Mesodermal cell (in vitro differentiated cells): Measurements from ENCODE around the gene SFMBT2.

Experiments used
- H3K27ac ChIP-seq: 2 replicates; pipeline ENCODE4 v1.7.0; 2013; ENCODE audit warnings: mild to moderate bottlenecking, low read depth, low read length, moderate library complexity; ENCODE audit not compliant: severe bottlenecking
- H3K36me3 ChIP-seq: 2 replicates; pipeline ENCODE4 v1.7.1; 2013; ENCODE audit warnings: mild to moderate bottlenecking, low read length, moderate library complexity; ENCODE audit not compliant: control insufficient read depth, insufficient read depth
- H3K4me1 ChIP-seq: one replicate; pipeline ENCODE4 v1.7.1; 2013; ENCODE audit warnings: mild to moderate bottlenecking, low read length; ENCODE audit not compliant: insufficient read depth, control insufficient read depth, poor library complexity, severe bottlenecking
- H3K4me3 ChIP-seq: 2 replicates; pipeline ENCODE4 v1.7.0; 2013; ENCODE audit warnings: low read length, control low read depth, mild to moderate bottlenecking; ENCODE audit not compliant: insufficient read depth, poor library complexity, severe bottlenecking; ENCODE audit errors: extremely low read depth
- H3K9me3 ChIP-seq: 2 replicates; pipeline ENCODE4 v1.7.1; 2013; ENCODE audit warnings: mild to moderate bottlenecking, low read length, moderate library complexity; ENCODE audit not compliant: control insufficient read depth
- WGBS, 2 experiments: methylation state at CpG; one replicate each; pipeline ENCODE4 v1.1.5; 2013; ENCODE audit warnings: missing lambda C conversion rate in 2 of 2; ENCODE audit not compliant: insufficient coverage in 2 of 2; 5-methylcytosine and 5-hydroxymethylcytosine counted together

The SFMBT2 gene

GRCh38 chr10:7162331-7162730 lies 248.5 kb downstream of the SFMBT2 start:
- WGBS, 2 experiments = 90 to 94% methylated on average over 6 to 7 of the region's 8 CpGs
- H3K27ac ChIP-seq = no peak overlapping the region
- H3K4me1 ChIP-seq = no peaks in the 10 kb centered on the region
- H3K9me3 ChIP-seq = no peaks in the 10 kb centered on the region
- no peak overlapping the region for H3K4me3 ChIP-seq
- no peaks in the 10 kb centered on the region for H3K36me3 ChIP-seq

DNA sequence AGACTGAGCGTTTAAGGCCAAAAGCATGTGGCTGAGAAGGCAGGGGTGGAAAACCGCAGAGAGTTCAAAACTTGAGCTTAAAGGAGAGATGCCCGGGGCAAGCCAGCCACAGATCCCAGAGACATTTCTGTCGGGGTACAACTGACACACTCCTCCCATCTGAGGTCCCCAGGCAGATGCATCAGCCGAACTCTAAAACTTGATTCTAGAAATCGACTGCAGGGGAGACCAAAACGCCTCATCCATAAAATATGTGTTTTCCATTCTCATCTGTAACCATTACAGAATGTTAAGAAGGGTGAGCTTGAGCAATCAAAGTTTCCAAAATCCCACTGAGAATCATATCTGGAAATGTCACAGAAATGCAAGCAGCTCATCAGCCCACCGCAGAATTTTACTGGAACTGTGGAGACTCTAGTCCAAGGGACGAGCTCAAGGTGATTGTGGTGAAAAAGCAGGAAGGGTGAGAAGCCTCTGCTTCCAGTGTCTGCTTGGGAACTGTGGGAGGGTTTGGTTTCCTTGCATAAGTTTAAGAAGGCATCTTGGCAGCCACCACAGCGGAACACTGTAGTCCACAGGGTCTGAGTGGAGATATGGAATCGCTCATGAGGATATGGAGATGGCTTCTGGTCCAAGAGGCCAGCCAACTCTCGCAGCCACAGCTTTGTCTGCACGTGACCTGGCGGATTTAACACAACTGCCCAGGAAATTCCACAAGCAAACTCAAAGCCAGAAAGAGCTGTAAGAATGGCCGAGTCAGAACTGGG lies 249.2 kb downstream of the SFMBT2 start:
- Histone ChIP-seq H3K9me3 (no peaks in the 10 kb centered on the region), H3K4me1 (no peaks in the 10 kb centered on the region), H3K27ac (no peak overlapping the region), H3K36me3 (no peaks in the 10 kb centered on the region), H3K4me3 (no peak overlapping the region)
- WGBS, 2 experiments = 86 to 92% methylated on average over 10 to 12 of the region's 15 CpGs

DNA sequence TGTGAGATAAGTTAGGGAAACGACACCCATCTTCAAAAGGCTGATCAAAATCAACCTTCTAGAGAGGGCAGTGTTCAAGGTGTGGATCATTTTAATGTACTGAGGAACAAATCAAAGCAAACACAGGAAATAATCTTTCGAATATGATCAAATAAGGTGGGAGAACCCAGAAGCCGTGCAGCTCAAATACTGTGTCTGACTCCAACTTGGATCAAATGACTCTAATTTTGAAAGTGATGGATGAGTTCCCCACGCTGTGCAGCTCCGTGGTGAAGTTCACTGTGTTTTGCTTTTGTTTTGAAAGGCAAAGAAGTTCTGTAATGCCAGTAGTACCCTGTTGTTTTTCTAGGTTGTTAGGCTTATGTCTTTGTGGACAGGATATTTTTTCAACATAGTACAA lies 250.9 kb downstream of the SFMBT2 start:
- H3K4me3 ChIP-seq = no peak overlapping the region
- 69 to 86% methylated on average over 2 to 3 of the region's 5 CpGs for WGBS, 2 experiments
- no peaks in the 10 kb centered on the region for H3K36me3 ChIP-seq
- H3K27ac ChIP-seq = no peak overlapping the region
- no peaks in the 10 kb centered on the region for H3K4me1 ChIP-seq
- H3K9me3 ChIP-seq = no peaks in the 10 kb centered on the region

DNA sequence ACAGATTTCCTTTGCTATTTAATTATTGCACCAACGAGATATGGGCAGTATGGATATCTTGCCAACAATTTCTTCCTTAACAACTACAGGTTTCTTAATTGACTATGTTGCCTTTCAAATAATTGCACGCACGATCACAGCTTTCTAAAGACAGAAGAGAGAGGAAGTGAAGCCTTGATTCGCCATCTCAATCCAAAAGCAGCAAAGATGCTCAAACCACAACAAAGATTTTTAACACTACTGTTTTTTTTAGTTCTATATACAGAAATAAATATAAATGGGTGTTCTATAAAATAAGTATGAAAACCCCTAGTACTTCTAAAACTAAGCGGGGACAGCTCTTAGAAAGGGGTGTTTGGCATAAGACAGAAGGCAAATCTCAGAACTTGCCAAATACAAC lies 251.3 kb downstream of the SFMBT2 start:
- 100% methylated on average over 2 of the region's 5 CpGs; no CpG with 5 or more reads in 1 of the 2 experiments for WGBS, 2 experiments
- Histone ChIP-seq H3K27ac (no peak overlapping the region), H3K4me1 (no peaks in the 10 kb centered on the region), H3K9me3 (no peaks in the 10 kb centered on the region), H3K4me3 (no peak overlapping the region), H3K36me3 (no peaks in the 10 kb centered on the region)

- Histone ChIP-seq H3K4me1 (no peaks in the 10 kb centered on the region), H3K36me3 (no peaks in the 10 kb centered on the region), H3K4me3 (no peak overlapping the region), H3K27ac (no peak overlapping the region), H3K9me3 (no peaks in the 10 kb centered on the region)
- WGBS, 2 experiments = 71 to 100% methylated on average over 1 to 2 of the region's 2 CpGs
Measured at GRCh38 chr10:7157091-7157490, 253.7 kb downstream of the SFMBT2 start.

- no peaks in the 10 kb centered on the region for H3K36me3 ChIP-seq
- no peaks in the 10 kb centered on the region for H3K9me3 ChIP-seq
- H3K4me1 ChIP-seq = no peaks in the 10 kb centered on the region
- WGBS, 2 experiments = 92 to 100% methylated on average over 1 of the region's 1 CpG
- no peak overlapping the region for H3K27ac ChIP-seq
- no peak overlapping the region for H3K4me3 ChIP-seq
Measured at GRCh38 chr10:7153750-7154149, 257.1 kb downstream of the SFMBT2 start.

GRCh38 chr10:7152982-7153381 lies 257.9 kb downstream of the SFMBT2 start:
- Histone ChIP-seq H3K36me3 (no peaks in the 10 kb centered on the region), H3K9me3 (no peaks in the 10 kb centered on the region), H3K4me3 (no peak overlapping the region), H3K27ac (no peak overlapping the region), H3K4me1 (no peaks in the 10 kb centered on the region)
- WGBS, 2 experiments = 68 to 86% methylated on average over 1 to 2 of the region's 3 CpGs

DNA sequence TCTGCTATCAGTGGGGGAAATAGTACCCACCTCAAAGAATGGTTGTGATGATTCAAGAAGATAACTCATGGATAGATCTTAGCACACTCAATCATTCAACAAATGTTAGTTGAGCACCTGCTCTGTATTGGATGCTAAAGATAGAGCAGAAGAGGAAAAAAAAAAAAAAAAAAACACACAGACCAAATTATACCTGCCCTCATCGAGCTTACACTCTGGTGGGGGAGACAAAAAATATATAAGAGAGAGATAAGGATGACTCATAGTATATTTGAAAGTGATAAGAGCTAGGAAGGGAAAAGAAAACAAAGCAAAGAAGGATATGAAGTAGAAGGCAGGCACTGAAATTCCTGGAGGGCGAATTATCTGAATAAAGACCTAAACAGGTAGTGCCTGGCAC lies 258.5 kb downstream of the SFMBT2 start:
- no peak overlapping the region for H3K4me3 ChIP-seq
- no peaks in the 10 kb centered on the region for H3K9me3 ChIP-seq
- WGBS, 2 experiments = 100% methylated on average over 1 to 2 of the region's 2 CpGs
- no peaks in the 10 kb centered on the region for H3K36me3 ChIP-seq
- H3K4me1 ChIP-seq = no peaks in the 10 kb centered on the region
- H3K27ac ChIP-seq = no peak overlapping the region

GRCh38 chr10:7151538-7151937 lies 259.3 kb downstream of the SFMBT2 start:
- no peaks in the 10 kb centered on the region for H3K36me3 ChIP-seq
- H3K4me1 ChIP-seq = no peaks in the 10 kb centered on the region
- 80 to 97% methylated on average over 3 of the region's 4 CpGs for WGBS, 2 experiments
- no peak overlapping the region for H3K27ac ChIP-seq
- H3K9me3 ChIP-seq = no peaks in the 10 kb centered on the region
- no peak overlapping the region for H3K4me3 ChIP-seq

- no peaks in the 10 kb centered on the region for H3K9me3 ChIP-seq
- no peak overlapping the region for H3K4me3 ChIP-seq
- H3K4me1 ChIP-seq = no peaks in the 10 kb centered on the region
- H3K27ac ChIP-seq = no peak overlapping the region
- no peaks in the 10 kb centered on the region for H3K36me3 ChIP-seq
- WGBS, 2 experiments = 82 to 86% methylated on average over 3 to 4 of the region's 4 CpGs
Measured at GRCh38 chr10:7150349-7150748, 260.5 kb downstream of the SFMBT2 start.

- Histone ChIP-seq H3K4me3 (no peak overlapping the region), H3K27ac (no peak overlapping the region), H3K36me3 (no peaks in the 10 kb centered on the region), H3K9me3 (no peaks in the 10 kb centered on the region), H3K4me1 (no peaks in the 10 kb centered on the region)
- WGBS, 2 experiments = 80% methylated on average over 1 of the region's 3 CpGs
Measured at GRCh38 chr10:7146189-7146588, 264.6 kb downstream of the SFMBT2 start.
